Dorsolateral prefrontal cortex (tissue), 118 donors: ENCODE data around the gene KIFBP. TPM values are rescaled to one million over a fixed set of nuclear protein-coding genes. Genes with fewer than 3 reads are reported as not detected.

Experiments
- total RNA-seq, 120 experiments: library from RNA; stranded (reverse); gene quantifications; one replicate each; pipeline versions ENCODE4 v1.2.3 to v1.2.4, GENCODE V29; 2022

KIFBP gene
- total RNA-seq, 120 experiments from 2014 or later, result 33.1 to 77.4 (median 62.0) TPM

Other genes starting within 250 kb of the KIFBP start
- 10 to 100 TPM; 14.0 to 59.9 (median 28.7) TPM for gene STOX1, start 161.3 kb upstream of the KIFBP start, total RNA-seq
- gene DDX50, start 87.5 kb upstream of the KIFBP start, total RNA-seq, result 10 to 100 TPM; 20.8 to 39.0 (median 29.0) TPM
- 10 to 100 TPM; 13.9 to 30.2 (median 19.0) TPM for gene DDX21, start 32.6 kb upstream of the KIFBP start, total RNA-seq
- 100 to 1,000 TPM in 7 of 120 experiments, 10 to 100 TPM in 113; 11.7 to 140 (median 43.8) TPM for gene SRGN, start 99.3 kb downstream of the KIFBP start, total RNA-seq
- 10 to 100 TPM; 32.6 to 61.5 (median 43.9) TPM for gene VPS26A, start 135.4 kb downstream of the KIFBP start, total RNA-seq
- 10 to 100 TPM; 23.2 to 52.6 (median 39.0) TPM for gene SUPV3L1, start 191.4 kb downstream of the KIFBP start, total RNA-seq
- 1 to 10 TPM in 42 of 120 experiments, under 1 TPM in 74, not detected in 4; 0.17 to 3.1 (median 0.79) TPM for gene HKDC1, start 231.5 kb downstream of the KIFBP start, total RNA-seq